Glutamatergic neuron (in vitro differentiated cells): ENCODE measurements around the gene SREK1IP1. TPM values are rescaled to one million over a fixed set of nuclear protein-coding genes. Genes with fewer than 3 reads are reported as not detected.

ENCODE experiments used
- DNase-seq: peaks from one replicate; pipeline ENCODE4 v3.0.0; 2022
- H3K27ac Mint-ChIP-seq: one replicate; pipeline ENCODE4 v1.8.0; 2020; ENCODE audit warnings: mild to moderate bottlenecking, mixed read lengths, inconsistent platforms; ENCODE audit not compliant: unreplicated experiment
- H3K27me3 Mint-ChIP-seq: one replicate; pipeline ENCODE4 v1.8.0; 2020; ENCODE audit warnings: mild to moderate bottlenecking, moderate library complexity, mixed read lengths, inconsistent platforms; ENCODE audit not compliant: unreplicated experiment
- H3K36me3 Mint-ChIP-seq: one replicate; pipeline ENCODE4 v1.8.0; 2020; ENCODE audit warnings: mild to moderate bottlenecking, mixed read lengths, inconsistent platforms; ENCODE audit not compliant: unreplicated experiment
- H3K4me1 Mint-ChIP-seq: one replicate; pipeline ENCODE4 v1.8.0; 2020; ENCODE audit warnings: mild to moderate bottlenecking, low read depth, mixed read lengths, inconsistent platforms; ENCODE audit not compliant: unreplicated experiment
- H3K4me3 Mint-ChIP-seq: one replicate; pipeline ENCODE4 v1.8.0; 2020; ENCODE audit warnings: mild to moderate bottlenecking, mixed read lengths, inconsistent platforms; ENCODE audit not compliant: unreplicated experiment
- H3K9me3 Mint-ChIP-seq: one replicate; pipeline ENCODE4 v1.8.0; 2020; ENCODE audit warnings: mild to moderate bottlenecking, moderate library complexity, mixed read lengths, inconsistent platforms; ENCODE audit not compliant: unreplicated experiment
- total RNA-seq: library from RNA; stranded (reverse); fragmentation: NEBNext Ultra II Directional; extraction: Animal tissue kit (Norgen Biotek cat#: 25700); gene quantifications from one replicate; pipeline ENCODE4 v1.2.1, GENCODE V29; 2021; ENCODE audit not compliant: unreplicated experiment
- TF ChIP-seq, protein P1 (sequence below): fragments of 200-600 bp; sonication (generic); IDR thresholded peaks from one replicate; pipeline ENCODE4 v1.5.0; 2021; ENCODE audit not compliant: partially characterized antibody, unreplicated experiment

The SREK1IP1 gene
- total RNA-seq, 1 donor from 2014 or later = 18.2 TPM

DNA sequence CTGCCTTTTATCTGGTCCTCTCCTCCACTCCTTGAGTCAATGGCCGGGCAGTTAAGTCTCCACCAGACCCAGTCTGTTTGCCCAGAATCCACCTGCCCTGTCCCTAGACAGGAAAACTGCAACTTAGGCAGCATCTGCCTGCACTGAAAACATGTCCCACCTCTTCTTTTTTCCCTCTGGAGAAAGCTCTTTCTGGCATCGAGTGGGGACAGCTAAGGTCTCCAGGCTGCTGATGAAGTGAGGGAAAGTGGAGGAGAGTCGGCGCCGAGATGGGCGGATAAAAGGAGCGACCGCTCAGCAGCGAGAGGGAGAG is 78.4 kb downstream of the SREK1IP1 start:
- H3K27me3 Mint-ChIP-seq = peaks cover 9% of the 10 kb centered on the region
- H3K4me3 Mint-ChIP-seq = peak overlapping the region; percentile 98
- H3K27ac Mint-ChIP-seq = no peak overlapping the region
- H3K36me3 Mint-ChIP-seq = no peaks in the 10 kb centered on the region
- peaks cover 5% of the 10 kb centered on the region for H3K4me1 Mint-ChIP-seq
- DNase-seq = no peak
- H3K9me3 Mint-ChIP-seq = peaks cover 3% of the 10 kb centered on the region
- TF ChIP-seq, protein P1, sequence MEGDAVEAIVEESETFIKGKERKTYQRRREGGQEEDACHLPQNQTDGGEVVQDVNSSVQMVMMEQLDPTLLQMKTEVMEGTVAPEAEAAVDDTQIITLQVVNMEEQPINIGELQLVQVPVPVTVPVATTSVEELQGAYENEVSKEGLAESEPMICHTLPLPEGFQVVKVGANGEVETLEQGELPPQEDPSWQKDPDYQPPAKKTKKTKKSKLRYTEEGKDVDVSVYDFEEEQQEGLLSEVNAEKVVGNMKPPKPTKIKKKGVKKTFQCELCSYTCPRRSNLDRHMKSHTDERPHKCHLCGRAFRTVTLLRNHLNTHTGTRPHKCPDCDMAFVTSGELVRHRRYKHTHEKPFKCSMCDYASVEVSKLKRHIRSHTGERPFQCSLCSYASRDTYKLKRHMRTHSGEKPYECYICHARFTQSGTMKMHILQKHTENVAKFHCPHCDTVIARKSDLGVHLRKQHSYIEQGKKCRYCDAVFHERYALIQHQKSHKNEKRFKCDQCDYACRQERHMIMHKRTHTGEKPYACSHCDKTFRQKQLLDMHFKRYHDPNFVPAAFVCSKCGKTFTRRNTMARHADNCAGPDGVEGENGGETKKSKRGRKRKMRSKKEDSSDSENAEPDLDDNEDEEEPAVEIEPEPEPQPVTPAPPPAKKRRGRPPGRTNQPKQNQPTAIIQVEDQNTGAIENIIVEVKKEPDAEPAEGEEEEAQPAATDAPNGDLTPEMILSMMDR = no peak

DNA sequence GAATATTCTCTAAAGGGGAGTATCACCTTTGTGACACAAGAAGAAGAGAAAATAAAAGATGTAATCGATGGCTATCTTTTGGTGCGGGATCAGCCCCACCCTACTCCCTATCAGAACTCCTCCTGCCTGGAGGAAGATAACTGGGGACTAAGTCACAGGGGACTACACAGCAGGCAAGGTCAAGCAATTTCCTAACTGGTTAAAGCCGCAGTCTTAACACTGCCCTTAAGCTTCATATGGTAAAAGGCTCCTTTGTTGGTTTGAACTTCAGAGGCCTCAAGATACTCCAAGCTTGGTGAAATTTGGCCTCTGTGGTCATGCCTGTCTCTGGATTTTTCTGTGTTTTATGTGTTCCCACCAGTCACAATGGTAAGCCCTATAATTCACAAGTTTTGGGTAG is 79.5 kb downstream of the SREK1IP1 start:
- H3K36me3 Mint-ChIP-seq = no peaks in the 10 kb centered on the region
- peaks cover 9% of the 10 kb centered on the region for H3K27me3 Mint-ChIP-seq
- DNase-seq = no peak

DNA sequence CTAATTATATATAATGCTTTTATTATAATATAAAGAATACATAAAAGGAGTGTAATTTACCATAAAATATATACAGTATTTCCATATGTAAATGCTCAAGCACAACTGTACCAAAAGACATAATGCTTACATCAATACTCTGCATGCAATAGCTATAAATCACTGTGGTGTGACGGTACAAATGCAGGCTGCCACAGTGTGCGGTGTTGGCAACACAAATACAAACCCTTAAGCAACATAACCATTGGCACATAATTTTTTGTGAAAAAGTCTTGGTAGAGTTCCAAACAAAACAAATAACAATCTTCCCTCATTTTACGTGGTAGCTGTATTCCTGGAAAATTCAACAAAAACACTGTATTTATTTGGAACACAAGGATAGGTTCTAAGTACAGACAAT is 80.1 kb downstream of the SREK1IP1 start:
- peaks cover 3% of the 10 kb centered on the region for H3K9me3 Mint-ChIP-seq
- TF ChIP-seq, protein P1 = no peak
- H3K36me3 Mint-ChIP-seq = no peaks in the 10 kb centered on the region
- no peak overlapping the region for H3K27ac Mint-ChIP-seq
- peaks cover 5% of the 10 kb centered on the region for H3K4me1 Mint-ChIP-seq
- H3K4me3 Mint-ChIP-seq = no peak overlapping the region
- DNase-seq = no peak
- H3K27me3 Mint-ChIP-seq = peaks cover 9% of the 10 kb centered on the region

More for the DNA sequence above, 79.5 kb downstream of the SREK1IP1 start:
- no peak overlapping the region for H3K4me3 Mint-ChIP-seq
- H3K4me1 Mint-ChIP-seq = peaks cover 5% of the 10 kb centered on the region
- no peak overlapping the region for H3K27ac Mint-ChIP-seq
- peaks cover 3% of the 10 kb centered on the region for H3K9me3 Mint-ChIP-seq
- TF ChIP-seq, protein P1 = no peak

DNA sequence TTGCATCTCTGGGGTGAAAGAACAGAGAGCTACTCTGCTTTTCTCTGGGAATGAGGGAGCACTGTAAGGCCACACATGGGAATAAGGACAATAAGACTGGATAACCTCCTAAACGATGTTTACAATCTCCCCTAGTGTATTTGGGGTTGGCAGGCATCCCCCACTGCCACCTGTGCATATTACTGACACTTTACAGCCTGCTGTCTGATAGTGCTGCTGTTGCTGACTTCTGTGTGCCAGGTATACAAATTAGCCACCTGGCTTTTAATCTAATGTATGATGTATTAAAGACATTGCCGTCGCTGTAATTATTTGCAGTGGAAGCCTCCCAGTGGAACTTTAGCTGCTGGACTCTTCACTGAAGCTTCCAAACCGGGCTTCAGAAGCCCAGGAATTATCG is 82.6 kb downstream of the SREK1IP1 start:
- Mint-ChIP-seq H3K4me1 (peaks cover 5% of the 10 kb centered on the region), H3K27ac (no peak overlapping the region), H3K27me3 (peaks cover 6% of the 10 kb centered on the region), H3K36me3 (no peaks in the 10 kb centered on the region), H3K4me3 (no peak overlapping the region), H3K9me3 (peaks cover 3% of the 10 kb centered on the region)
- DNase-seq = no peak
- TF ChIP-seq, protein P1 = no peak

DNA sequence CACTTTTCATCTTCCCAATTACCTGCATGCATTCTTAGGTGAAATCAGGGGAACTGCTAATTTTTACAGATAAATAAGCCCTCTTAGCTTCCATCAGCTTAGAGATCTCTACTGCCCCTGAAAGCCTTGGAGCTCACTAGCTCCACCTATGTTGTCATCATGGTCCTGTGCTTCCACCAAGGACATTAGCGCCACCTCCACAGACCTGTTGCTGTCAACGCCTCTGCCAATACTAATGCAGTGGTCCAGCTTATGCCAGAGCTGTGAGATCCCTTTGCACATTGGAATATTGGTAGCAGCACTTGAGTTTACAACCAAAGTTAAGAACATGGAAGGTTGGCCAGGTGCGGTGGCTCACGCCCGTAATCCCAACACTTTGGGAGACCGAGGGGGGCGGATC is 85.9 kb downstream of the SREK1IP1 start:
- no peak for DNase-seq
- Mint-ChIP-seq H3K27me3 (no peaks in the 10 kb centered on the region), H3K27ac (no peak overlapping the region), H3K9me3 (no peaks in the 10 kb centered on the region), H3K4me3 (no peak overlapping the region), H3K4me1 (no peaks in the 10 kb centered on the region), H3K36me3 (no peaks in the 10 kb centered on the region)
- TF ChIP-seq, protein P1 = no peak
